CD14-positive monocyte (primary cell): ENCODE results near the gene CYP4F2. TPM values are rescaled to one million over a fixed set of nuclear protein-coding genes. Genes with fewer than 3 reads are reported as not detected.
"Not testable (repeated sequence)": the region's sequence is repeated elsewhere in the genome, so short reads cannot be mapped to it uniquely, and the experiment has no call there.

Source experiments
- DNase-seq, 3 donors: peaks; one replicate each; pipeline ENCODE4 v3.0.0-alpha.2; 2011 to 2022
- H2AFZ ChIP-seq: 2 replicates; pipeline ENCODE4 v1.6.0; 2012; ENCODE audit warnings: mild to moderate bottlenecking, low read depth, low read length, inconsistent platforms; ENCODE audit not compliant: insufficient read depth, poor library complexity, severe bottlenecking
- H3K27ac ChIP-seq, 2 donors: 1 replicate in 1 of 2; 2 replicates in 1 of 2; pipeline ENCODE4 v1.5.1; 2012 to 2013; ENCODE audit warnings: low read length in 2 of 2, control low read depth in 1 of 2, inconsistent platforms in 1 of 2, low read depth in 1 of 2, mild to moderate bottlenecking in 1 of 2
- H3K27me3 ChIP-seq, 2 donors: one replicate each; pipeline versions ENCODE4 v1.6.0 to v1.6.1; 2011 to 2013; ENCODE audit warnings: low read length in 2 of 2; ENCODE audit not compliant: control insufficient read depth in 2 of 2, insufficient read depth in 2 of 2
- H3K36me3 ChIP-seq, 2 donors: replicated peaks in 1 of 2; 1 replicate in 1 of 2; 2 replicates in 1 of 2; pipeline versions ENCODE4 v1.5.1 to v1.6.1; 2012 to 2013; ENCODE audit warnings: low read length in 2 of 2, control low read depth in 1 of 2, inconsistent platforms in 1 of 2, mild to moderate bottlenecking in 1 of 2; ENCODE audit not compliant: insufficient read depth in 2 of 2, control insufficient read depth in 1 of 2
- H3K4me1 ChIP-seq, 2 donors: 1 replicate in 1 of 2; 2 replicates in 1 of 2; pipeline versions ENCODE4 v1.5.1 to v1.6.1; 2012 to 2013; ENCODE audit warnings: low read length in 2 of 2, control low read depth in 1 of 2, inconsistent platforms in 1 of 2, mild to moderate bottlenecking in 1 of 2, moderate library complexity in 1 of 2; ENCODE audit not compliant: insufficient read depth in 2 of 2, control insufficient read depth in 1 of 2
- H3K4me2 ChIP-seq: replicated peaks from 2 replicates; pipeline ENCODE3; 2012; ENCODE audit warnings: low read length, moderate library complexity, mild to moderate bottlenecking; ENCODE audit not compliant: poor library complexity, severe bottlenecking; ENCODE audit errors: extremely low read depth
- H3K4me3 ChIP-seq, 3 experiments: fragments of 200-600 bp in 1 of 3; sonication (generic) in 1 of 3; replicated peaks in 1 of 3; 1 replicate in 2 of 3; 2 replicates in 1 of 3; pipeline ENCODE4 v1.5.1; 2011 to 2013; ENCODE audit warnings: low read length in 3 of 3, mild to moderate bottlenecking in 3 of 3, control low read depth in 2 of 3, low read depth in 2 of 3, inconsistent platforms in 1 of 3, moderate library complexity in 1 of 3
- H3K79me2 ChIP-seq: 2 replicates; pipeline ENCODE4 v1.6.0; 2012; ENCODE audit warnings: mild to moderate bottlenecking, control low read depth, inconsistent platforms, low read length, moderate library complexity; ENCODE audit not compliant: insufficient read depth
- H3K9ac ChIP-seq: 2 replicates; pipeline ENCODE4 v1.6.0; 2017; ENCODE audit warnings: low read length, mild to moderate bottlenecking; ENCODE audit not compliant: insufficient read depth, poor library complexity, severe bottlenecking
- H3K9me3 ChIP-seq, 2 donors: replicated peaks in 1 of 2; 1 replicate in 1 of 2; 2 replicates in 1 of 2; pipeline versions ENCODE4 v1.5.1 to v1.6.1; 2012 to 2013; ENCODE audit warnings: low read length in 2 of 2, control low read depth in 1 of 2; ENCODE audit not compliant: control insufficient read depth in 1 of 2, insufficient read depth in 1 of 2
- H4K20me1 ChIP-seq: 2 replicates; pipeline ENCODE4 v1.6.0; 2012; ENCODE audit warnings: mild to moderate bottlenecking, low read length, control low read depth, moderate library complexity; ENCODE audit not compliant: insufficient read depth
- H3K27ac Mint-ChIP-seq, 7 donors: one replicate each; pipeline ENCODE4 v1.8.0; 2020; ENCODE audit warnings: mild to moderate bottlenecking in 7 of 7, mixed read lengths in 7 of 7, moderate library complexity in 6 of 7, inconsistent platforms in 2 of 7
- H3K27me3 Mint-ChIP-seq, 3 donors: one replicate each; pipeline ENCODE4 v1.8.0; 2021 to 2022; ENCODE audit warnings: low read depth in 3 of 3, mild to moderate bottlenecking in 3 of 3, mixed read lengths in 3 of 3, moderate library complexity in 3 of 3, inconsistent platforms in 1 of 3
- H3K36me3 Mint-ChIP-seq, 2 donors: one replicate each; pipeline ENCODE4 v1.8.0; 2020; ENCODE audit warnings: mixed read lengths in 2 of 2, inconsistent platforms in 1 of 2, mild to moderate bottlenecking in 1 of 2
- H3K4me1 Mint-ChIP-seq: one replicate; pipeline ENCODE4 v1.8.0; 2020; ENCODE audit warnings: mild to moderate bottlenecking, mixed read lengths
- H3K4me3 Mint-ChIP-seq, 2 donors: one replicate each; pipeline ENCODE4 v1.8.0; 2020; ENCODE audit warnings: mild to moderate bottlenecking in 2 of 2, mixed read lengths in 2 of 2, moderate library complexity in 1 of 2
- H3K9me3 Mint-ChIP-seq, 7 donors: one replicate each; pipeline ENCODE4 v1.8.0; 2020 to 2022; ENCODE audit warnings: mixed read lengths in 7 of 7, mild to moderate bottlenecking in 6 of 7, moderate library complexity in 6 of 7, inconsistent platforms in 2 of 7
- WGBS: methylation state at CpG from one replicate; pipeline ENCODE4 v1.1.5; 2013; ENCODE audit warnings: missing lambda C conversion rate; ENCODE audit not compliant: insufficient coverage; 5-methylcytosine and 5-hydroxymethylcytosine counted together
- intact Hi-C, 2 donors: fragments of 100-400 bp; cut with micrococcal nuclease; formaldehyde crosslinking; loops; one replicate each; pipeline versions ENCODE4 v1.15.0 to v1.15.1; 2023
- polyA plus RNA-seq, 3 donors: library from polyadenylated mRNA; depleted of rRNA in 1 of 3; unstranded in 2 of 3; stranded (reverse) in 1 of 3; fragments of 300-500 nt in 2 of 3; fragments of >200 nt in 1 of 3; fragmentation: Illumina TruSeq in 2 of 3; gene quantifications; 1 replicate in 2 of 3; 2 replicates in 1 of 3; pipeline ENCODE4 v1.2.3, GENCODE V29; 2012 to 2021
- TF ChIP-seq, protein P1 (sequence below): fragments of 200-600 bp; IDR thresholded peaks from one replicate; pipeline ENCODE4 v1.8.0; 2022; ENCODE audit warnings: antibody characterized with exemption, mild to moderate bottlenecking

Gene CYP4F2
- polyA plus RNA-seq, 3 donors: not detected

DNA sequence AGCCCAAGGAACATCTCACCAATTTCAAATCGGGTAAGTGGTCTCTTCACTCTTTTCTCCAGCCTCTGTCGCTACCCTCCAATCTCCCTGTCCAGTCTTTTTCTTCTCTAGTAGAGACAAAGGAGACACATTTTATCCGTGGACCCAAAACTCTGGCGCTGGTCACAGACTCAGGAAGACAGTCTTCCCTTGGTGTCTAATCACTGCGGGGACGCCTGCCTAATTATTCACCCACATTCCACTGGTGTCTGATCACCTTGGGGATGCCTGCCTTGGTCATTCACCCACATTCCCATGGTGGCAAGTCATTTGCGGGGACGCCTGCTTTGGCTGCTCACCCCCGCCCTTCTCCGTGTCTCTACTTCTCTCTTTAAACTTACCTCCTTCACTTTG lies 68.6 kb downstream of the CYP4F2 start:
- no peaks in the 10 kb centered on the region for H3K36me3 Mint-ChIP-seq
- no peak overlapping the region for H3K27ac Mint-ChIP-seq
- Histone ChIP-seq H3K4me2 (no peak overlapping the region), H3K27ac (no peak overlapping the region), H3K27me3 (no peaks in the 10 kb centered on the region), H3K4me3 (no peak overlapping the region), H3K79me2 (no peaks in the 10 kb centered on the region), H3K4me1 (no peaks in the 10 kb centered on the region), H3K9ac (no peak overlapping the region), H4K20me1 (no peaks in the 10 kb centered on the region), H2AFZ (no peak overlapping the region), H3K36me3 (no peaks in the 10 kb centered on the region), H3K9me3 (no peaks in the 10 kb centered on the region)
- 95% methylated on average over 10 of the region's 10 CpGs for WGBS
- DNase-seq: no peak
- H3K4me1 Mint-ChIP-seq: peaks cover 5% of the 10 kb centered on the region
- TF ChIP-seq, protein P1, sequence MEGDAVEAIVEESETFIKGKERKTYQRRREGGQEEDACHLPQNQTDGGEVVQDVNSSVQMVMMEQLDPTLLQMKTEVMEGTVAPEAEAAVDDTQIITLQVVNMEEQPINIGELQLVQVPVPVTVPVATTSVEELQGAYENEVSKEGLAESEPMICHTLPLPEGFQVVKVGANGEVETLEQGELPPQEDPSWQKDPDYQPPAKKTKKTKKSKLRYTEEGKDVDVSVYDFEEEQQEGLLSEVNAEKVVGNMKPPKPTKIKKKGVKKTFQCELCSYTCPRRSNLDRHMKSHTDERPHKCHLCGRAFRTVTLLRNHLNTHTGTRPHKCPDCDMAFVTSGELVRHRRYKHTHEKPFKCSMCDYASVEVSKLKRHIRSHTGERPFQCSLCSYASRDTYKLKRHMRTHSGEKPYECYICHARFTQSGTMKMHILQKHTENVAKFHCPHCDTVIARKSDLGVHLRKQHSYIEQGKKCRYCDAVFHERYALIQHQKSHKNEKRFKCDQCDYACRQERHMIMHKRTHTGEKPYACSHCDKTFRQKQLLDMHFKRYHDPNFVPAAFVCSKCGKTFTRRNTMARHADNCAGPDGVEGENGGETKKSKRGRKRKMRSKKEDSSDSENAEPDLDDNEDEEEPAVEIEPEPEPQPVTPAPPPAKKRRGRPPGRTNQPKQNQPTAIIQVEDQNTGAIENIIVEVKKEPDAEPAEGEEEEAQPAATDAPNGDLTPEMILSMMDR: no peak
- intact Hi-C loops: no loop called here
- no peaks in the 10 kb centered on the region for H3K9me3 Mint-ChIP-seq
- no peak overlapping the region for H3K4me3 Mint-ChIP-seq
- H3K27me3 Mint-ChIP-seq: peaks cover 1 to 10% (median 5%) of the 10 kb centered on the region in 3 donors

DNA sequence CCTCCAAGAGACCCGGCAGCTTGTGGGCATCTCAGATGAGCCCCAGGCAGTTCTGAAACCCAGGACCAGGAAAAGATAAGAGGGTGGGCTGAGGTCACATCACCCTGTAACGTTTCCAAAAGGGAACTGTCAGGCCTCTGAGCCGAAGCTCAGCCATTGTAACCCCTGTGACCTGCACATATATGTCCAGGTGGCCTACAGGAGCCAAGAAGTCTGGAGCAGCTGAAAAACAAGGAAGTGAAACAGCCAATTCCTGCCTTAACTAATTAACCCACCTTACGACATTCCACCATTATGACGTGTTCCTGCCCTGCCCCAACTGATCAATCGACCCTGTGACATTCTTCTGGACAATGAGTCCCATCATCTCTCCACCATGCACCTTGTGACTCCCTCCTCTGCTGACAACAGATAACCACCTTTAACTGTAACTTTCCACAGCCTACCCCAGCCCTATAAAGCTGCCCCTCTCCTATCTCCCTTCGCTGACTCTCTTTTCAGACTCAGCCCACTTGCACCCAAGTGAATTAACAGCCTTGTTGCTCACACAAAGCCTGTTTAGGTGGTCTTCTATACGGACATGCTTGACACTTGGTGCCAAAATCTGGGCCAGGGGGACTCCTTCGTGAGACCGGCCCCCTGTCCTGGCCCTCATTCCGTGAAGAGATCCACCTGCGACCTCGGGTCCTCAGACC lies 69.1 kb downstream of the CYP4F2 start:
- H3K4me3 ChIP-seq, intact Hi-C loops, H2AFZ ChIP-seq, H3K27ac ChIP-seq, H3K9me3 ChIP-seq, H3K27me3 ChIP-seq, H3K9me3 Mint-ChIP-seq, DNase-seq, H3K4me2 ChIP-seq, H4K20me1 ChIP-seq, H3K27ac Mint-ChIP-seq, H3K79me2 ChIP-seq, H3K4me1 ChIP-seq, H3K4me3 Mint-ChIP-seq, H3K36me3 ChIP-seq, H3K27me3 Mint-ChIP-seq, H3K36me3 Mint-ChIP-seq, H3K4me1 Mint-ChIP-seq, H3K9ac ChIP-seq: not testable (repeated sequence)
- 63% methylated on average over 13 of the region's 13 CpGs for WGBS
